HG03159 (cell line): ENCODE data around the gene TENM4.
"Not testable (repeated sequence)": the region's sequence is repeated elsewhere in the genome, so short reads cannot be mapped to it uniquely, and the experiment has no call there.

ENCODE experiments used
- ATAC-seq: cut with Tn5 transposase; IDR thresholded peaks from one replicate; pipeline ENCODE4 v1.9.1; 2021; ENCODE audit warnings: mild to moderate bottlenecking, moderate library complexity; ENCODE audit not compliant: unreplicated experiment

The TENM4 gene

GRCh38 chr11:79221444-79222130, 219.2 kb downstream of the TENM4 start:
- no peak for ATAC-seq

GRCh38 chr11:79220171-79220570, 220.7 kb downstream of the TENM4 start:
- no peak for ATAC-seq

- no peak for ATAC-seq
Measured at GRCh38 chr11:79219186-79220045, 221.4 kb downstream of the TENM4 start.

GRCh38 chr11:79212741-79213190, 228.1 kb downstream of the TENM4 start:
- ATAC-seq = no peak

GRCh38 chr11:79209540-79210266, 231.1 kb downstream of the TENM4 start:
- ATAC-seq = no peak

GRCh38 chr11:79208126-79208525, 232.7 kb downstream of the TENM4 start:
- ATAC-seq = no peak

- no peak for ATAC-seq
Measured at GRCh38 chr11:79206951-79207350, 233.9 kb downstream of the TENM4 start.

- no peak for ATAC-seq
Measured at GRCh38 chr11:79205786-79206185, 235.0 kb downstream of the TENM4 start.

GRCh38 chr11:79201677-79202347, 239.0 kb downstream of the TENM4 start:
- no peak for ATAC-seq

GRCh38 chr11:79200398-79201070, 240.3 kb downstream of the TENM4 start:
- no peak for ATAC-seq

- no peak for ATAC-seq
Measured at GRCh38 chr11:79199729-79200354, 241.0 kb downstream of the TENM4 start.

GRCh38 chr11:79198898-79199250, 242.0 kb downstream of the TENM4 start:
- ATAC-seq = no peak

GRCh38 chr11:79198203-79198897, 242.5 kb downstream of the TENM4 start:
- no peak for ATAC-seq

GRCh38 chr11:79196950-79197349, 243.9 kb downstream of the TENM4 start:
- ATAC-seq = no peak

- ATAC-seq = no peak
Measured at GRCh38 chr11:79195209-79195608, 245.6 kb downstream of the TENM4 start.

GRCh38 chr11:79193663-79194310, 247.0 kb downstream of the TENM4 start:
- ATAC-seq = no peak

- no peak for ATAC-seq
Measured at GRCh38 chr11:79192836-79193235, 248.0 kb downstream of the TENM4 start.

- not testable (repeated sequence) for ATAC-seq
Measured at GRCh38 chr11:79191716-79192115, 249.1 kb downstream of the TENM4 start.

GRCh38 chr11:79190553-79190952, 250.3 kb downstream of the TENM4 start:
- not testable (repeated sequence) for ATAC-seq
